Esophagus muscularis mucosa (tissue), 4 donors: ENCODE data around the gene PUM2. TPM values are rescaled to one million over a fixed set of nuclear protein-coding genes. Genes with fewer than 3 reads are reported as not detected.

Experiments used
- DNase-seq: peaks from one replicate; pipeline ENCODE4 v3.0.0-alpha.2; 2017; ENCODE audit errors: extremely low spot score
- H3K27ac ChIP-seq, 4 donors: fragments of 200-600 bp; sonication (generic); replicated peaks in 1 of 4; 1 replicate in 3 of 4; 2 replicates in 1 of 4; pipeline ENCODE4 v1.5.1; 2016 to 2019; ENCODE audit warnings: mild to moderate bottlenecking in 1 of 4
- H3K27me3 ChIP-seq, 4 donors: fragments of 200-600 bp; sonication (generic); one replicate each; pipeline versions ENCODE4 v1.5.1 to v1.6.0; 2016 to 2019
- H3K36me3 ChIP-seq, 4 donors: fragments of 200-600 bp; sonication (generic); one replicate each; pipeline ENCODE4 v1.5.1; 2016 to 2019
- H3K4me1 ChIP-seq, 4 donors: fragments of 200-600 bp; sonication (generic); one replicate each; pipeline ENCODE4 v1.5.1; 2016 to 2019
- H3K4me3 ChIP-seq, 4 donors: fragments of 200-600 bp; sonication (generic); 1 replicate in 2 of 4; 2 replicates in 2 of 4; pipeline ENCODE4 v1.5.1; 2016 to 2019; ENCODE audit warnings: mild to moderate bottlenecking in 4 of 4, moderate library complexity in 1 of 4
- H3K9me3 ChIP-seq, 4 donors: fragments of 200-600 bp; sonication (generic); 1 replicate in 3 of 4; 2 replicates in 1 of 4; pipeline ENCODE4 v1.5.1; 2016 to 2019
- EP300 ChIP-seq: sonication (generic); formaldehyde crosslinking; IDR thresholded peaks from one replicate; pipeline ENCODE4 v1.6.1; 2017; ENCODE audit warnings: antibody characterized with exemption
- POLR2A ChIP-seq: fragments of 450-650 bp; IDR thresholded peaks from one replicate; pipeline ENCODE4 v1.6.1; 2017; ENCODE audit warnings: antibody characterized with exemption, moderate library complexity, mild to moderate bottlenecking, low read depth
- POLR2AphosphoS5 ChIP-seq, 2 donors: sonication (generic); formaldehyde crosslinking; IDR thresholded peaks; one replicate each; pipeline ENCODE4 v1.6.1; 2017; ENCODE audit warnings: antibody characterized with exemption in 2 of 2
- WGBS: methylation state at CpG from one replicate; pipeline ENCODE4 v1.1.5; 2018; 5-methylcytosine and 5-hydroxymethylcytosine counted together
- intact Hi-C: fragments of 100-400 bp; cut with DNase I; formaldehyde crosslinking; loops from one replicate; pipeline ENCODE4 v1.15.1; 2023
- total RNA-seq, 4 donors: library from RNA; depleted of rRNA; stranded (reverse); fragments of >200 nt; gene quantifications; one replicate each; pipeline versions ENCODE4 v1.1.0 to v1.2.1, GENCODE V29; 2016
- TF ChIP-seq, protein P1 (sequence below), 3 experiments: fragments of 200-600 bp in 2 of 3; fragments of 450-650 bp in 1 of 3; sonication (generic) in 2 of 3; IDR thresholded peaks; one replicate each; pipeline ENCODE4 v1.5.1; 2017 to 2019; ENCODE audit warnings: antibody characterized with exemption in 3 of 3, mild to moderate bottlenecking in 2 of 3, moderate library complexity in 1 of 3

Gene PUM2
- total RNA-seq, 4 donors from 2014 or later: 73.7 to 113 (median 93.1) TPM

DNA sequence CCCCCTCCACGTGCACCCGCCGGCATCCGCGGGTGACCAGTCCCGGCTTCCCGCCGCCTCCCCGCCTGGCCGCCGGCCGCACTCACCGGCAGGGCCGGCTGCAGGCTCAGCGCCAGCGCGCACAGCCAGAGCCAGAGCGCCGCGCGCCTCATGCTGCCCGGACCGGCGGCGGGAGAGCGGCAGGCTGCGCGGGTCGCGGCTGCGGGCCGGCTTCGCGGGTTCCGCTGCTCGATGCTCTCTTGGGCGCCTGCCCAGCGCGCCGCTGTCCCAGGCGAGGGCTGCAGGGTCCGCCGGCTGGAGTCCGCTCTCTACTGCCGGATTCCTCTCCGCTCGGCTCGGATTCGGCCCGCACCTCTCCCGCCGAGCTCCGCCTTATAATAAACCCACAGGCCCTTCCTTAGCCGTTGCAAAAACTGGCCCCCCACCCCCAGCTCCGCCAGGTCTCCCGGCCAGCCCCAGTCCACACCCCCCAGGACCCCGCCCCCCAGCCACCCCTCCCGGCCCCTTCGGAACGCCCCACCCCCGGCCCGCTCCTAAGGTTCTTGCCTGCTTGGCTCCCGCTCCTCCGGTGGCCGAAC, 125.8 kb downstream of the PUM2 start, which contains the start of gene SDC1:
TSS of gene SDC1 (minus strand) at position 415 of the 578 bp plus-strand sequence. CDS start at position 152, 263 bp downstream.
- Histone ChIP-seq H3K27me3 (peaks cover 0 to 23% (median 0%) of the 10 kb centered on the region in 4 donors), H3K27ac (peak within 1 kb of the TSS; percentile 58 to 75 (median 72)), H3K36me3 (no peaks in the 10 kb centered on the region), H3K4me3 (peak within 1 kb of the TSS; percentile 65 to 71 (median 69)), H3K9me3 (no peaks in the 10 kb centered on the region), H3K4me1 (peaks cover 16 to 34% (median 29%) of the 10 kb centered on the region in 4 donors)
- no peak for DNase-seq
- 0% methylated on average over 14 of the region's 65 CpGs for WGBS
- intact Hi-C loops: loop anchor here (10.0 kb wide), 2 partner anchors 90 to 120 kb away; no protein-coding TSS in a partner anchor
- no peak for TF ChIP-seq POLR2A

DNA sequence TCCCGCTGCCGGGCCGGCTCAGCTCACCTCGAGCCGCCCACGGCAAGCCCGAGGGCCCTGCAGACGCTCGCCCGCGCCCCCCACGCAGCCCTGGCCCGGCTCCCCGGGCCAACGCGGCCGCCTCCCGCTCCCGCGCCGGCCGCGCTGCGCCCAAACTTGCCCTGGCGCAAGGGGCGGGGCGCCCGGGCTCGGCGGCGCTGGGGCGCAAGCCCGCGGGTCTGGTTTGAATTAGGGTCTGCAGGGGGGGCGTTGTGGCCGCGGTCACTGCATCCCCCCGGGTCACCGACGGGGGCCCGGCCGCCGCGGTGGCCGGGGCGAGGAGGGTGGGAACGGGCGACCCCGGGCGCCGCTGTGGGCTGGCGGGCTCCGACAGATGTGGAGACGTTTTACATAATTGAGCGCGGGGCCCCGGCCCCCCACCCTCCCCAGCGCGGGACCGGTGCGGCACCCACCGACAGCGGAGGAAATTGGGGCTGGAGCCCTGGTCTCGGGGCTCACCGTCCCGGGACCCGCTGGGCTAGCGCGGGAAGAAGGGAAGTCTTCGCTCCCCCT, 126.4 kb downstream of the PUM2 start:
- peak overlapping the region; percentile 65 to 71 (median 69) for H3K4me3 ChIP-seq
- peak overlapping the region; percentile 58 to 75 (median 72) for H3K27ac ChIP-seq
- no peak for TF ChIP-seq POLR2A
- no peak for DNase-seq
- H3K36me3 ChIP-seq: no peaks in the 10 kb centered on the region
- H3K9me3 ChIP-seq: no peaks in the 10 kb centered on the region
- H3K4me1 ChIP-seq: peaks cover 16 to 34% (median 29%) of the 10 kb centered on the region in 4 donors
- WGBS: 0% methylated on average over 3 of the region's 70 CpGs
- intact Hi-C loops: loop anchor here (10.0 kb wide), 2 partner anchors 89 to 119 kb away; no protein-coding TSS in a partner anchor
- H3K27me3 ChIP-seq: peaks cover 0 to 23% (median 0%) of the 10 kb centered on the region in 4 donors

DNA sequence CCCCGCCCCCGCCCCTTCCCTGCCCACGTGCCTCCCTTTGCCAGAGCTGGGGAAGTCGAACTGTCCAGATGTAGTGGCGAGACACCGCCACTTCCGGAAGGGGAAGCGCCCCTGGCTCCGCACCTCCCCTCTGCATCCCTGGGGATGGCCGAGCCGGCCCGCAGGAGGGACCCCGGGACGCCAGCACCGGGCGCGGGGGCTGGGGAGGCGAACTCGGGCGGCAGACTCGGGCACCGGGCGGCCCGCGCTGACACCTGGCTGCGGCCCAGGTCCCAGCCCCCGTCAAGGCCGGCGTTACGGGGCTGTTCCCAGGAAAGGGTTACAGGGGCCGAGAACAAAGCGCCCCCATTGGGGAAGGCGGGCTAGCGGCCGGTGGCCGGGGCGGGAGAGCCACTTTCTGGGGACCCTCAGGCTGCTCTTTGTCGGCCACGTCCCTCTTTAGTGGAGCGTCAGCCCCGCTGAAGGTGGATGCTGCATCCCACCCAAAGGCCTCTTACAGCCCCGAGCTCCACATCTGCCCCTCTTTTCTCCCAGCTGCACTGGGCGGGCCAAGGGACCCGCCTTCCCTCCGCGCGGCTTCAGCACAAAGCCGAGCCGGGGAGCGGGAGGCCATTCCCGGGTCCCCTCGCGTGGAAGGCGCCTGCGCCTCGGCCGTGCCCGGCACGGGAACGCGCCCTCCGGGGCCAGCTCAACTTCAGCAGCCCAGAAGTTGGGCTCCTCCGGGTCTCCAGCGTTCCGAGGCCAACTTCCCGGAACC, 127.1 kb downstream of the PUM2 start:
- DNase-seq: no peak
- Histone ChIP-seq H3K27ac (peak overlapping the region; percentile 58 to 75 (median 72)), H3K4me3 (peak overlapping the region; percentile 65 to 71 (median 69)), H3K27me3 (peaks cover 0 to 23% (median 0%) of the 10 kb centered on the region in 4 donors), H3K4me1 (peaks cover 16 to 34% (median 29%) of the 10 kb centered on the region in 4 donors), H3K9me3 (no peaks in the 10 kb centered on the region), H3K36me3 (no peaks in the 10 kb centered on the region)
- intact Hi-C loops: loop anchor here (10.0 kb wide), 2 partner anchors 89 to 119 kb away; no protein-coding TSS in a partner anchor
- TF ChIP-seq EP300 (no peak), POLR2A (no peak), POLR2AphosphoS5 (IDR thresholded peaks at IDR 0.05) (no peak)
- TF ChIP-seq, protein P1, sequence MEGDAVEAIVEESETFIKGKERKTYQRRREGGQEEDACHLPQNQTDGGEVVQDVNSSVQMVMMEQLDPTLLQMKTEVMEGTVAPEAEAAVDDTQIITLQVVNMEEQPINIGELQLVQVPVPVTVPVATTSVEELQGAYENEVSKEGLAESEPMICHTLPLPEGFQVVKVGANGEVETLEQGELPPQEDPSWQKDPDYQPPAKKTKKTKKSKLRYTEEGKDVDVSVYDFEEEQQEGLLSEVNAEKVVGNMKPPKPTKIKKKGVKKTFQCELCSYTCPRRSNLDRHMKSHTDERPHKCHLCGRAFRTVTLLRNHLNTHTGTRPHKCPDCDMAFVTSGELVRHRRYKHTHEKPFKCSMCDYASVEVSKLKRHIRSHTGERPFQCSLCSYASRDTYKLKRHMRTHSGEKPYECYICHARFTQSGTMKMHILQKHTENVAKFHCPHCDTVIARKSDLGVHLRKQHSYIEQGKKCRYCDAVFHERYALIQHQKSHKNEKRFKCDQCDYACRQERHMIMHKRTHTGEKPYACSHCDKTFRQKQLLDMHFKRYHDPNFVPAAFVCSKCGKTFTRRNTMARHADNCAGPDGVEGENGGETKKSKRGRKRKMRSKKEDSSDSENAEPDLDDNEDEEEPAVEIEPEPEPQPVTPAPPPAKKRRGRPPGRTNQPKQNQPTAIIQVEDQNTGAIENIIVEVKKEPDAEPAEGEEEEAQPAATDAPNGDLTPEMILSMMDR (IDR thresholded peaks at IDR 0.05): no peak
- WGBS: 0% methylated on average over 3 of the region's 66 CpGs

GRCh38 chr2:20222769-20223406, 127.8 kb downstream of the PUM2 start:
- Histone ChIP-seq H3K9me3 (no peaks in the 10 kb centered on the region), H3K27me3 (peaks cover 0 to 18% (median 0%) of the 10 kb centered on the region in 4 donors), H3K4me1 (peaks cover 16 to 34% (median 29%) of the 10 kb centered on the region in 4 donors), H3K36me3 (no peaks in the 10 kb centered on the region), H3K27ac (peak overlapping the region in 1 of 4 donors; percentile 72), H3K4me3 (peak overlapping the region; percentile 65 to 71 (median 69))
- TF ChIP-seq POLR2A (no peak), EP300 (no peak), POLR2AphosphoS5 (IDR thresholded peaks at IDR 0.05) (no peak)
- TF ChIP-seq, protein P1 (IDR thresholded peaks at IDR 0.05): no peak
- intact Hi-C loops: loop anchor here (10.0 kb wide), 2 partner anchors 88 to 118 kb away; no protein-coding TSS in a partner anchor
- 69% methylated on average over 8 of the region's 21 CpGs for WGBS
- no peak for DNase-seq

DNA sequence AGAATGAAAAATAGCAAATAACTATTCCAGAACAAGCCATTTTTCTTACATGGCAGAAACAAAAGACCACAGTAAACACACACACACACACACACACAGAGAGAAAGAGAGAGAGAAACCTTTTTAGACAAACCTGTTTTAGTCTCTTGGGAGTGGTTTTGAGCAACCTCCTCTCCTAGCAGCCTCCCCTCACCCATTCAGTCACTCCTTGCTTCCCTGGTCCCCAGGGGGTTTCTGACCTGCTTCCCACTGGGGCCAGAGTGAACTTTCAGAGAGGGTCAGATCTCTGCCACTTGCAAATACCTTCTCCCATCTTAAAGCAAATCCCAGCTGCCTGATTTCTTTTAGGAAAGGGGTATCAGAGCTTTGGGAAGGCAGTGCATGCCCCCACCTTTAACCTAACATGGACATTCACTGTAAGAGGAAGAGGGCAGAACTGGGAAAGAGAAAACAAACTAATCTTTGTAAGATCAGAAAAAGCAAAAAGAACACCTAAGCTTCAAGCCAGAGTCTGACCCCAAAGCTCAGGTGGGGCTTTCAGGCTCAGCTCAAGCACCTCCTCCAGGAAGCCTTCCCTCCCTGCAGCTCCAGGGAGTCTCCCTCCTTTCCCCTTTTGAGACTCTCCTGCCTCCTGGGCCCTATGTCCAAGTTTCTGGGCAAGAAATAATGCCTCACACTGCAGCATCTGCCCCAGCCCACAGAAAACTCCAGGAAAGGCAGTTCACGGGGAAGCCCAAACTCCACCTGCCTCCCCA, 128.5 kb downstream of the PUM2 start:
- no peak for TF ChIP-seq POLR2AphosphoS5 (IDR thresholded peaks at IDR 0.05)
- TF ChIP-seq, protein P1 (IDR thresholded peaks at IDR 0.05): no peak
- TF ChIP-seq EP300: no peak
- TF ChIP-seq POLR2A: no peak
- WGBS: 88% methylated on average over 1 of the region's 1 CpG
- intact Hi-C loops: loop anchor here (10.0 kb wide), 2 partner anchors 87 to 117 kb away; no protein-coding TSS in a partner anchor
- no peak overlapping the region for H3K4me3 ChIP-seq
- DNase-seq: no peak
- no peaks in the 10 kb centered on the region for H3K36me3 ChIP-seq
- H3K27me3 ChIP-seq: peaks cover 0 to 18% (median 0%) of the 10 kb centered on the region in 4 donors
- H3K27ac ChIP-seq: no peak overlapping the region
- peaks cover 16 to 34% (median 29%) of the 10 kb centered on the region in 4 donors for H3K4me1 ChIP-seq
- no peaks in the 10 kb centered on the region for H3K9me3 ChIP-seq
